H1 (cell line): ENCODE data around the gene MGLL. TPM values are rescaled to one million over a fixed set of nuclear protein-coding genes. Genes with fewer than 3 reads are reported as not detected.

ENCODE experiments used
- CTCF ChIA-PET: fragments of 300-600 bp; sonication (Branson Sonifier 250); formaldehyde crosslinking; loops from one replicate; lab custom pipeline; 2021; ENCODE audit not compliant: partially characterized antibody; lab: Charles Lee
- POLR2A ChIA-PET: fragments of 300-600 bp; sonication (Branson Sonifier 250); formaldehyde crosslinking; loops from one replicate; lab custom pipeline; 2021; ENCODE audit warnings: inconsistent platforms; ENCODE audit not compliant: partially characterized antibody; lab: Charles Lee
- DNase-seq, 2 experiments: peaks; one replicate each; pipeline versions ENCODE4 v3.0.0 to v3.0.0-alpha.2; 2010 to 2022; ENCODE audit warnings: low spot score in 2 of 2, low read depth in 1 of 2, mixed read lengths in 1 of 2
- FAIRE-seq: peaks from 2 replicates; lab custom pipeline; 2011; peaks lifted over from hg19 to GRCh38; lab: Jason Lieb, UNC
- H2AFZ ChIP-seq: 2 replicates; pipeline ENCODE4 v1.8.1; 2012; ENCODE audit warnings: low read length, inconsistent platforms
- H2AK5ac ChIP-seq: 2 replicates; pipeline ENCODE4 v1.6.1; 2013; ENCODE audit warnings: low read depth, low read length
- H2BK120ac ChIP-seq: replicated peaks from 2 replicates; pipeline ENCODE3; 2013; ENCODE audit warnings: low read depth, low read length, inconsistent platforms
- H2BK12ac ChIP-seq: 2 replicates; pipeline ENCODE4 v1.6.1; 2013; ENCODE audit warnings: low read depth, low read length
- H2BK15ac ChIP-seq: 2 replicates; pipeline ENCODE4 v1.6.1; 2013; ENCODE audit warnings: low read length
- H2BK20ac ChIP-seq: 2 replicates; pipeline ENCODE4 v1.6.1; 2013; ENCODE audit warnings: low read length
- H2BK5ac ChIP-seq: 2 replicates; pipeline ENCODE4 v1.6.1; 2013; ENCODE audit warnings: low read depth, low read length
- H3K14ac ChIP-seq: 2 replicates; pipeline ENCODE4 v1.6.1; 2013; ENCODE audit warnings: inconsistent platforms; ENCODE audit not compliant: insufficient read length
- H3K18ac ChIP-seq: 2 replicates; pipeline ENCODE4 v1.6.1; 2013; ENCODE audit warnings: low read length; ENCODE audit errors: extremely low read depth
- H3K23ac ChIP-seq: 2 replicates; pipeline ENCODE4 v1.6.1; 2013; ENCODE audit warnings: inconsistent platforms; ENCODE audit not compliant: insufficient read length
- H3K23me2 ChIP-seq: 2 replicates; pipeline ENCODE4 v1.6.1; 2013; ENCODE audit warnings: low read depth, low read length
- H3K27ac ChIP-seq: 2 replicates; pipeline ENCODE4 v1.6.1; 2011; ENCODE audit warnings: low read depth, low read length, inconsistent platforms
- H3K27me3 ChIP-seq, 4 experiments: replicated peaks in 1 of 4; 1 replicate in 1 of 4; 2 replicates in 3 of 4; pipeline versions ENCODE4 v1.6.1 to v1.8.1; 2011 to 2013; ENCODE audit warnings: low read length in 3 of 4, mild to moderate bottlenecking in 3 of 4, inconsistent platforms in 2 of 4, mixed read lengths in 2 of 4, moderate library complexity in 1 of 4; ENCODE audit not compliant: control insufficient read depth in 3 of 4, insufficient read depth in 3 of 4; ENCODE audit errors: extremely low read depth in 1 of 4
- H3K36me3 ChIP-seq, 4 experiments: 2 replicates each; pipeline versions ENCODE4 v1.6.1 to v1.8.1; 2011 to 2013; ENCODE audit warnings: mild to moderate bottlenecking in 4 of 4, low read length in 3 of 4, moderate library complexity in 2 of 4, control low read depth in 1 of 4, inconsistent platforms in 1 of 4; ENCODE audit not compliant: insufficient read depth in 4 of 4, control insufficient read depth in 2 of 4
- H3K4ac ChIP-seq: replicated peaks from 2 replicates; pipeline ENCODE3; 2013; ENCODE audit warnings: low read length, low read depth, mixed read lengths, inconsistent platforms; ENCODE audit not compliant: insufficient read length
- H3K4me1 ChIP-seq, 4 experiments: replicated peaks in 1 of 4; 1 replicate in 1 of 4; 2 replicates in 3 of 4; pipeline versions ENCODE4 v1.6.1 to v1.8.1; 2011 to 2013; ENCODE audit warnings: low read length in 3 of 4, inconsistent platforms in 2 of 4, mixed read lengths in 1 of 4; ENCODE audit not compliant: insufficient read depth in 4 of 4, control insufficient read depth in 3 of 4
- H3K4me2 ChIP-seq, 2 experiments: 2 replicates each; pipeline versions ENCODE4 v1.6.1 to v1.8.1; 2011 to 2013; ENCODE audit warnings: low read depth in 2 of 2, low read length in 2 of 2, control low read depth in 1 of 2, inconsistent platforms in 1 of 2, mild to moderate bottlenecking in 1 of 2; ENCODE audit not compliant: insufficient read depth in 1 of 2
- H3K4me3 ChIP-seq, 4 experiments: fragments of 200-600, 300-600 bp in 1 of 4; sonication (generic), shearing (Covaris generic), sonication (Bioruptor Twin) in 1 of 4; 2 replicates each; pipeline versions ENCODE4 v1.5.1 to v1.8.1; 2011 to 2016; ENCODE audit warnings: low read length in 4 of 4, low read depth in 3 of 4, control low read depth in 2 of 4, inconsistent platforms in 2 of 4, mild to moderate bottlenecking in 2 of 4, mixed read lengths in 1 of 4, moderate library complexity in 1 of 4; ENCODE audit not compliant: insufficient read depth in 2 of 4; ENCODE audit errors: extremely low read depth in 1 of 4
- H3K56ac ChIP-seq: replicated peaks from 2 replicates; pipeline ENCODE3; 2013; ENCODE audit warnings: low read depth, mild to moderate bottlenecking, mixed read lengths, low read length, inconsistent platforms; ENCODE audit not compliant: insufficient read length
- H3K79me1 ChIP-seq: 2 replicates; pipeline ENCODE4 v1.6.1; 2013; ENCODE audit warnings: low read depth, low read length, control low read depth
- H3K79me2 ChIP-seq, 2 experiments: 2 replicates each; pipeline versions ENCODE4 v1.6.1 to v1.8.1; 2012 to 2013; ENCODE audit warnings: low read length in 2 of 2, mild to moderate bottlenecking in 2 of 2, inconsistent platforms in 1 of 2; ENCODE audit not compliant: insufficient read depth in 2 of 2, control insufficient read depth in 1 of 2
- H3K9ac ChIP-seq, 4 experiments: replicated peaks in 1 of 4; 1 replicate in 1 of 4; 2 replicates in 3 of 4; pipeline versions ENCODE4 v1.6.1 to v1.8.1; 2011 to 2013; ENCODE audit warnings: low read depth in 3 of 4, low read length in 3 of 4, control low read depth in 2 of 4, mild to moderate bottlenecking in 2 of 4, moderate library complexity in 2 of 4, inconsistent platforms in 1 of 4; ENCODE audit errors: extremely low read depth in 1 of 4
- H3K9me3 ChIP-seq, 2 experiments: 2 replicates each; pipeline versions ENCODE4 v1.6.1 to v1.8.1; 2012 to 2013; ENCODE audit warnings: mild to moderate bottlenecking in 2 of 2, moderate library complexity in 2 of 2, control low read depth in 1 of 2, inconsistent platforms in 1 of 2, low read depth in 1 of 2, low read length in 1 of 2, mixed read lengths in 1 of 2; ENCODE audit not compliant: insufficient read depth in 2 of 2
- H4K20me1 ChIP-seq, 2 experiments: replicated peaks in 1 of 2; 2 replicates each; pipeline versions ENCODE3 to v1.8.1; 2011 to 2013; ENCODE audit warnings: inconsistent platforms in 2 of 2, low read length in 2 of 2, mild to moderate bottlenecking in 1 of 2; ENCODE audit not compliant: insufficient read depth in 2 of 2, control insufficient read depth in 1 of 2
- H4K5ac ChIP-seq: 2 replicates; pipeline ENCODE4 v1.6.1; 2013; ENCODE audit warnings: low read length, low read depth, mixed read lengths, inconsistent platforms; ENCODE audit not compliant: insufficient read length
- H4K8ac ChIP-seq: 2 replicates; pipeline ENCODE4 v1.8.0; 2013; ENCODE audit warnings: mild to moderate bottlenecking, moderate library complexity, low read length, inconsistent platforms; ENCODE audit not compliant: insufficient read depth; ENCODE audit errors: extremely low read depth
- H4K91ac ChIP-seq: replicated peaks from 2 replicates; pipeline ENCODE3; 2013; ENCODE audit warnings: low read length, mixed read lengths, inconsistent platforms; ENCODE audit not compliant: insufficient read length
- CHD2 ChIP-seq: IDR thresholded peaks from 2 replicates; pipeline ENCODE4 v1.6.1; 2012; ENCODE audit warnings: low read length, improper control_type of control experiment
- SUZ12 ChIP-seq: fragments of 200-600 bp; sonication (generic); IDR thresholded peaks from 2 replicates; pipeline ENCODE4 v1.6.1; 2012; ENCODE audit warnings: mild to moderate bottlenecking, inconsistent platforms, low read length, moderate library complexity, mixed read lengths
- WGBS, 2 experiments: shearing (Covaris generic) in 1 of 2; methylation state at CpG; one replicate each; pipeline versions ENCODE4 v1.1.6 to v1.1.7; 2013 to 2015; ENCODE audit warnings: low lambda C conversion rate in 2 of 2, mixed read lengths in 2 of 2, inconsistent platforms in 1 of 2, low coverage in 1 of 2, missing lambda C conversion rate in 1 of 2; ENCODE audit not compliant: insufficient replicate concordance in 2 of 2, insufficient coverage in 1 of 2, insufficient read length in 1 of 2; ENCODE audit errors: extremely low coverage in 1 of 2, missing lambda C conversion rate in 1 of 2; 5-methylcytosine and 5-hydroxymethylcytosine counted together
- polyA plus RNA-seq, 7 experiments: library from polyadenylated mRNA; depleted of rRNA in 3 of 7; stranded (reverse) in 5 of 7; unstranded in 2 of 7; fragments of >200 nt in 5 of 7; fragments of 200-250 nt in 2 of 7; gene quantifications; 1 replicate in 5 of 7; 2 replicates in 1 of 7; 4 replicates in 1 of 7; pipeline versions ENCODE4 v1.2.1 to v1.2.3, GENCODE V29; 2011 to 2013; ENCODE audit warnings: missing spikeins in 2 of 7, mixed read lengths in 2 of 7
- total RNA-seq: library from RNA; stranded (reverse); fragmentation: NEBNext Ultra II Directional; extraction: Animal tissue kit (Norgen Biotek cat#: 25700); gene quantifications from 2 replicates; pipeline ENCODE4 v1.2.1, GENCODE V29; 2021

The MGLL gene
- total and polyA plus RNA-seq, 2 of the 8 experiments (the other 6 are each of a cell fraction or from before 2014, with no cell fraction given), result 0.05 to 0.34 TPM

DNA sequence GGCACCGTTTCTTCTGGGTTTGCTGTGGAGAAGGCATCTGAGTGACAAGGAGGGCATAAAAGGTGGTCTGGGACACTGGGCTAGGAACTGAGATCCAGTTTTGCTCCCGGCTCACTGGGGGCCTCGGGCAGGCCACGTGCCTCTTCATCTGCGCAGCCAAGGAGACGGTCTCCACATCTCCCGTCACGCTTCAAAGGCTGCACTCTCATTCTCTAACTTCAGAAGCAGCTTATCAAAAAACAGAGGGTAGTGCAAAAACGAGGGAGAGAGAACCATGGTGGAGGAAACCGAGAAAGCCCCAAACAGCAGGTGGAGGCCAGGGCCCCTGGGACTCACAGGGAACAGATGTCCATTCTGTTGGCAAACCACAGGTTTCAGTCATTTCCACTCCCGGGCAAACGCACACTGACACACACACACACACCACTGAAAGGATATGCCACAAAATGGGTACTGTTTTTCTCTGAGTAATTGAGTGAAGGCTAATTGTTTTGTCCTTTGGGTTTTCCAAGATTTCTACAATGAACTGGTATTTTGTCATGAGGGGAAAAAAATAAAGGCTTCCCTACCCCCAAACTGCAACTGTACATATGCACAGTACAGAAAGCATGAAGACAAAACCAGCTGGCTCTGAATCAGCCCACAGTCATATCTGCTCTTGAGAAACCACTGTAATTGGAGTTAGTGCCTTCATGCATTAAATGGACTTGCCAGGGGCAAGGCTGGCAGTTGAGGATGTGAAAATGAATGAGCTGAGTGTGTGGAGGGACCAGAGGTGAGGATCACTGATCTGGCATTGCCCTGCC lies 71.9 kb downstream of the MGLL start:
- Histone ChIP-seq H2AK5ac (no peak overlapping the region), H2AFZ (no peak overlapping the region), H3K18ac (no peak overlapping the region), H4K20me1 (no peaks in the 10 kb centered on the region), H4K91ac (no peak overlapping the region), H4K5ac (no peak overlapping the region), H2BK12ac (no peak overlapping the region), H2BK120ac (no peak overlapping the region), H4K8ac (0 out of 2 replicates have a peak overlapping the region, but pooled peaks have one; percentile 3), H3K56ac (no peak overlapping the region), H3K4ac (no peak overlapping the region)
- WGBS, 2 experiments, result 93% methylated on average over 12 of the region's 12 CpGs; no CpG with 5 or more reads in 1 of the 2 experiments
- DNase-seq, result no peak
- POLR2A ChIA-PET, result no interaction called here
- no peak for TF ChIP-seq SUZ12
- no peak for TF ChIP-seq CHD2
- TF ChIP-seq, all 59 proteins: peak for 0
- Histone ChIP-seq H3K23ac (no peak overlapping the region), H3K79me2 (no peaks in the 10 kb centered on the region), H3K9me3 (no peaks in the 10 kb centered on the region), H3K4me2 (no peak overlapping the region), H3K4me3 (no peak overlapping the region), H3K27me3 (no peaks in the 10 kb centered on the region), H3K36me3 (no peaks in the 10 kb centered on the region), H3K9ac (no peak overlapping the region), H3K14ac (no peak overlapping the region), H3K23me2 (no peaks in the 10 kb centered on the region), H3K27ac (no peak overlapping the region), H2BK20ac (no peak overlapping the region), H3K79me1 (no peaks in the 10 kb centered on the region), H3K4me1 (no peaks in the 10 kb centered on the region), H2BK5ac (no peak overlapping the region), H2BK15ac (no peak overlapping the region)
- FAIRE-seq, result no peak
- CTCF ChIA-PET, result interaction anchor here (0.8 to 5.8 kb wide), 15 partner anchors 10 to 220 kb away, joined by 3 to 35 read pairs (median 5); no protein-coding TSS in a partner anchor
